ENCODE measurements around the gene MGRN1. TPM values are rescaled to one million over a fixed set of nuclear protein-coding genes. Genes with fewer than 3 reads are reported as not detected.

Gene MGRN1
- total and polyA plus RNA-seq, 2 of the 13 experiments (the other 11 are each of a cell fraction or from before 2014, with no cell fraction given): 11.9 to 12.6 TPM

GRCh38 chr16:4663777-4664465 lies 39.3 kb downstream of the MGRN1 start (continued):
- TF ChIP-seq TFE3 (CRISPR knock-in tag; IDR thresholded peaks at IDR 0.05) (peak; percentile 87), ZSCAN12 (CRISPR knock-in tag; IDR thresholded peaks at IDR 0.05) (0 out of 2 replicates have a peak, but pooled peaks have one; percentile 52), HDAC2 (CRISPR knock-in tag; IDR thresholded peaks at IDR 0.05) (peak; percentile 79), HCFC1 (IDR thresholded peaks at IDR 0.05; ENCODE audit: low read depth, low read length) (no peak), SRSF9 (IDR thresholded peaks at IDR 0.05; ENCODE audit: borderline replicate concordance, insufficient read depth, low read depth, low read length, poor library complexity, severe bottlenecking) (no peak), HNF4A (CRISPR knock-in tag; IDR thresholded peaks at IDR 0.05) (peak; percentile 93), ZC3H4 (CRISPR knock-in tag; IDR thresholded peaks at IDR 0.05; ENCODE audit: borderline replicate concordance) (no peak), UBTF (CRISPR knock-in tag; IDR thresholded peaks at IDR 0.05) (peak; percentile 74), SMAD3 (CRISPR knock-in tag; IDR thresholded peaks at IDR 0.05) (0 out of 2 replicates have a peak, but pooled peaks have one; percentile 72), POGK (CRISPR knock-in tag; conservative IDR thresholded peaks at IDR 0.05) (peak; percentile 87; the same call in 1 of the 2 replicates), ZNF276 (CRISPR knock-in tag; IDR thresholded peaks at IDR 0.05; ENCODE audit: low read depth) (peak; percentile 65), KDM2A (CRISPR knock-in tag; IDR thresholded peaks at IDR 0.05; ENCODE audit: borderline replicate concordance, low read depth) (peak; percentile 94; the same call in 1 of the 2 replicates), ZFYVE20 (CRISPR knock-in tag; IDR thresholded peaks at IDR 0.05; ENCODE audit: borderline replicate concordance, low read depth) (peak; percentile 88), HDAC1 (CRISPR knock-in tag; IDR thresholded peaks at IDR 0.05) (peak; percentile 88), TGIF2 (CRISPR knock-in tag; IDR thresholded peaks at IDR 0.05) (peak; percentile 97), SIX1 (CRISPR knock-in tag; IDR thresholded peaks at IDR 0.05; ENCODE audit: borderline replicate concordance) (peak; percentile 69; the same call in 1 of the 2 replicates), GLI4 (CRISPR knock-in tag; IDR thresholded peaks at IDR 0.05; ENCODE audit: borderline replicate concordance) (peak; percentile 98), RXRB (CRISPR knock-in tag; IDR thresholded peaks at IDR 0.05; ENCODE audit: borderline replicate concordance) (peak; percentile 86), ZNF674 (CRISPR knock-in tag; IDR thresholded peaks at IDR 0.05; ENCODE audit: low read depth) (0 out of 2 replicates have a peak, but pooled peaks have one; percentile 38), ZBTB7B (CRISPR knock-in tag; IDR thresholded peaks at IDR 0.05) (peak; percentile 81), ZFP82 (CRISPR knock-in tag; IDR thresholded peaks at IDR 0.05; ENCODE audit: borderline replicate concordance) (peak; percentile 28; the same call in 1 of the 2 replicates)

Data from HepG2 (cell line).